Colonic mucosa (tissue), 4 donors: ENCODE data around the gene CDKAL1. TPM values are rescaled to one million over a fixed set of nuclear protein-coding genes. Genes with fewer than 3 reads are reported as not detected.

Source experiments
- DNase-seq: peaks from one replicate; pipeline ENCODE4 v3.0.0-alpha.2; 2020
- H3K27ac ChIP-seq: fragments of 200-600 bp; one replicate; pipeline ENCODE4 v1.8.0; 2021
- H3K27me3 ChIP-seq: fragments of 200-600 bp; one replicate; pipeline ENCODE4 v1.8.0; 2021
- H3K36me3 ChIP-seq: fragments of 200-600 bp; one replicate; pipeline ENCODE4 v1.8.0; 2021
- H3K4me1 ChIP-seq: fragments of 200-600 bp; one replicate; pipeline ENCODE4 v1.8.0; 2021; ENCODE audit warnings: mild to moderate bottlenecking
- H3K4me3 ChIP-seq: fragments of 200-600 bp; one replicate; pipeline ENCODE4 v1.8.0; 2021
- H3K9ac ChIP-seq, 2 donors: one replicate each; pipeline ENCODE4 v1.7.0; 2013; ENCODE audit warnings: control low read depth in 2 of 2, low read depth in 2 of 2, low read length in 2 of 2
- H3K9me3 ChIP-seq: fragments of 200-600 bp; one replicate; pipeline ENCODE4 v1.8.0; 2021
- CTCF ChIP-seq: fragments of 200-600 bp; IDR thresholded peaks from one replicate; pipeline ENCODE4 v1.8.0; 2022; ENCODE audit warnings: antibody characterized with exemption, mild to moderate bottlenecking
- intact Hi-C: fragments of 100-400 bp; cut with DNase I; formaldehyde crosslinking; loops from one replicate; pipeline ENCODE4 v1.14.1; 2022
- total RNA-seq, 2 donors: library from RNA; stranded (reverse); fragmentation: NEBNext Ultra II Directional in 1 of 2; extraction: Animal tissue kit (Norgen Biotek cat#: 25700) in 1 of 2; gene quantifications; one replicate each; pipeline ENCODE4 v1.2.1, GENCODE V29; 2021
- donor health status: healthy.
- donor health status: DM: no; HTN: no; CAD: no.
- donor health status: DM: no; HTN: no; CAD: no.

CDKAL1 gene
- total RNA-seq, 2 donors from 2014 or later = 13.8 to 14.2 TPM

GRCh38 chr6:20572940-20573339 lies 38.7 kb downstream of the CDKAL1 start:
- Histone ChIP-seq H3K4me1 (no peaks in the 10 kb centered on the region), H3K36me3 (no peaks in the 10 kb centered on the region), H3K4me3 (no peak overlapping the region), H3K27me3 (no peaks in the 10 kb centered on the region), H3K9me3 (no peaks in the 10 kb centered on the region), H3K9ac (no peak overlapping the region), H3K27ac (no peak overlapping the region)
- no peak for TF ChIP-seq CTCF
- intact Hi-C loops = loop anchor here (10.0 kb wide), 1 partner anchor 132 kb away; no protein-coding TSS in a partner anchor
- no peak for DNase-seq

GRCh38 chr6:20574355-20574754 lies 40.1 kb downstream of the CDKAL1 start:
- intact Hi-C loops = loop anchor here (10.0 kb wide), 1 partner anchor 130 kb away; no protein-coding TSS in a partner anchor
- H3K27ac ChIP-seq = no peak overlapping the region

GRCh38 chr6:20575125-20575524 lies 40.9 kb downstream of the CDKAL1 start:
- no peaks in the 10 kb centered on the region for H3K9me3 ChIP-seq
- no peak overlapping the region for H3K27ac ChIP-seq
- peak; percentile 25 for DNase-seq
- intact Hi-C loops = loop anchor here (10.0 kb wide), 1 partner anchor 130 kb away; no protein-coding TSS in a partner anchor
- H3K9ac ChIP-seq = no peak overlapping the region
- H3K4me1 ChIP-seq = no peaks in the 10 kb centered on the region
- H3K4me3 ChIP-seq = no peak overlapping the region
- no peaks in the 10 kb centered on the region for H3K27me3 ChIP-seq
- TF ChIP-seq CTCF = no peak
- H3K36me3 ChIP-seq = no peaks in the 10 kb centered on the region

More at GRCh38 chr6:20574355-20574754, 40.1 kb downstream of the CDKAL1 start:
- no peak for TF ChIP-seq CTCF
- DNase-seq = no peak
- no peaks in the 10 kb centered on the region for H3K4me1 ChIP-seq
- no peaks in the 10 kb centered on the region for H3K27me3 ChIP-seq
- H3K36me3 ChIP-seq = no peaks in the 10 kb centered on the region
- H3K4me3 ChIP-seq = no peak overlapping the region
- H3K9me3 ChIP-seq = no peaks in the 10 kb centered on the region
- no peak overlapping the region for H3K9ac ChIP-seq

GRCh38 chr6:20575704-20576451 lies 41.6 kb downstream of the CDKAL1 start:
- intact Hi-C loops = loop anchor here (10.0 kb wide), 1 partner anchor 129 kb away; no protein-coding TSS in a partner anchor
- no peaks in the 10 kb centered on the region for H3K27me3 ChIP-seq
- H3K9me3 ChIP-seq = no peaks in the 10 kb centered on the region
- no peak for DNase-seq
- no peak for TF ChIP-seq CTCF
- H3K36me3 ChIP-seq = no peaks in the 10 kb centered on the region
- no peaks in the 10 kb centered on the region for H3K4me1 ChIP-seq
- no peak overlapping the region for H3K27ac ChIP-seq
- H3K4me3 ChIP-seq = no peak overlapping the region
- H3K9ac ChIP-seq = no peak overlapping the region

- no peaks in the 10 kb centered on the region for H3K36me3 ChIP-seq
- DNase-seq = no peak
- H3K9ac ChIP-seq = no peak overlapping the region
- no peak overlapping the region for H3K4me3 ChIP-seq
- no peaks in the 10 kb centered on the region for H3K4me1 ChIP-seq
- H3K27me3 ChIP-seq = no peaks in the 10 kb centered on the region
- no peak for TF ChIP-seq CTCF
- H3K27ac ChIP-seq = no peak overlapping the region
- intact Hi-C loops = loop anchor here (10.0 kb wide), 1 partner anchor 128 kb away; no protein-coding TSS in a partner anchor
- no peaks in the 10 kb centered on the region for H3K9me3 ChIP-seq
These were observed 43.0 kb downstream of the CDKAL1 start for GRCh38 chr6:20577173-20577688.
